Colon (tissue), 2 donors: ENCODE results near the gene GAB3.
"Not testable (repeated sequence)": the region's sequence is repeated elsewhere in the genome, so short reads cannot be mapped to it uniquely, and the experiment has no call there.

ENCODE experiments used
- FAIRE-seq: peaks from 2 replicates; lab custom pipeline; 2012; peaks lifted over from hg19 to GRCh38; lab: Jason Lieb, UNC
- donor health status: control.
- donor health status: control.

The GAB3 gene

DNA sequence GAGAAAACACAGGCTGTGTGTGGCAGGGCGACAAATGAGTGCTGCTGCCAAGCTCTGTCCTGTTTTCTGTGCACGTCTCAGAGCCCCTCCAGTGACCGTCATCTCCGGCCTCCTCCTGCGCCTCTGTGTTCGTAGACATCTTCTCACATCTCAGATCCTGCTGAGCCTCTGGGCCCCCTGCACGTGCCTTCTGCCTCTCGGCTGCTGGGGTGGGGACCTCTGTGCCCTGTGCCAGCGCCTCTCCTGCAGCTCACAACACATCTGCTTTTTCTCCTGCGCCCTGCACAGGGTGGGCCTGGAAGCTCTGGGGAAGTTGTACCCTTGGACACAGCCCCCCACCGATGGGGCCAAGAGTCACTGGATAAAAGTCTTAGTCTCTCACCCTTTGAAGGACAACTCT, 95.1 kb downstream of the GAB3 start:
- FAIRE-seq: no peak

- FAIRE-seq: no peak
Observed at GRCh38 chrX:154655346-154655745, 95.5 kb downstream of the GAB3 start.

DNA sequence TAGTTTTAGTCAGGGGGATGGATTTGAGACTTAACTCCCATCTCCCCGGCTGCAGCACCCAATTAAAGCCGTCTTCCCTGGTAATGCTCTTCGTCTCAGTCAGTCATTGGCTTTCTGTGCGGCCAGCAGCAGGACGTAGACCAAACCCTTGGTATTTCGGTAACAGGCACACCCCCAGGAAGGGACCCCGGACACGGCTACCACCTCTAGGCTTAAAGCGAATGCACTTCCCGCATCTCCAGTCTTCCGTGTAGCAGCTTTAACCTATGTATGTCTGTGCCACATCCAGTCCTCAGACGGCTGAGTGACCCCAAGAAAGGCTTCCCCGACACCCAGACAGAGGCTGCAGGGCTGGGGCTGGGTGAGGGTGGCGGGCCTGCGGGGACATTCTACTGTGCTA, 96.0 kb downstream of the GAB3 start:
- FAIRE-seq: no peak

- no peak for FAIRE-seq
Observed at GRCh38 chrX:154654372-154654771, 96.5 kb downstream of the GAB3 start.

DNA sequence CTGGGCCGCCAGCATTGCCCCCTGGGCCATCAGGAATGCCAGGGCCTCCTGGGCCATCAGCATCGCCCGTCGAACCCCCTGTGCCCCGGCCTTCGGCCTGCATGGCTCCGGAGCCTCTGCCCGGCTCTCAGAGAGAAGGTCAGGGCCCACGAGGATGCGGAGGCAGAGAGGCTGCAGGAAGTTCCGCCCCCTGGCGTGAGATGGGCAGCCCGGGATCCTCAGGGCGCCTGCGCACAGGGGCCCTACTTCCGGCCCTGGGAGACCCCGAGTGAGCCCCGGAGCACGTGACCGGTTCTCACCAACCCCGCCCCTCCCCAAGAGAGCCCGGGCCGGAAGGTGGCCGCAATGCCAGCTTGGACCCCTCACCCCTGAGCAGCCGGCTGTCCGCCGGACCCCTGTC, 97.5 kb downstream of the GAB3 start, which contains the start of gene CTAG2:
CTAG2 (minus strand) TSS at position 167 of the 400 bp plus-strand sequence; CDS start at position 103, 64 bp downstream.
- FAIRE-seq: not testable (repeated sequence)

DNA sequence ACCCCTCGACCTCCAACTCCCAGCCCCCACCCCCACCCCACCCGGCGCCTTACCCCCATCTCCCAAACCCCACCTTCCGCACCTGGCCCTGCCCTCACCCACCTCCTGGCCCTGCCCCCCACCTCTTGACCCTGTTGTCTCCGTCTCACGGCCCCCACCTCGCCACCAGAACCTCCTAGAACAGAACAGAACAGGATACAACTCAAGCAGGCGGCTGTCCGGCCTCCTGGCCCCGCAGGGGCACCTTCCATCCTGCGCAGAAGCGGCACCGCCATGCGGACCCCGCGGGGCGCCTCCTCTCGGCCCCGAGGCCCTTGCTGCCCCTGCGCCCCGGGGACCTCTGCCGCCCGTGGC, 97.9 kb downstream of the GAB3 start:
- no peak for FAIRE-seq

- no peak for FAIRE-seq
Observed at GRCh38 chrX:154652311-154653047, 98.4 kb downstream of the GAB3 start.

DNA sequence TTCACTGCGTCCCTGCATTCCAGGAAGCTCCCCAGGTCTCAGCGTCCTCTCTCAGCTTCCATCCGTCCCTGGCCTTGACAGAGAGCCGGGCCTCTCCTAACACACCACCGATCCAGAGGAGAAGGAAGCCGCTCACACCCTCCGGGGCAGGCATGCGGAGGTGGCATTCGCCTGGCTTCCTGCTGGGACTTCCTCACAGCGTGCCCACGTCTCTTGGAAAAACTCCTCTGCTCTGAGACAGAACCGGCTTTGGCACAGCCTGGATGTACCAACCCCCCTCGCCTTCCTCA, 100.7 kb downstream of the GAB3 start:
- FAIRE-seq: no peak

GRCh38 chrX:154649503-154650220, 101.2 kb downstream of the GAB3 start:
- FAIRE-seq: no peak

GRCh38 chrX:154648931-154649330, 101.9 kb downstream of the GAB3 start:
- FAIRE-seq: no peak

DNA sequence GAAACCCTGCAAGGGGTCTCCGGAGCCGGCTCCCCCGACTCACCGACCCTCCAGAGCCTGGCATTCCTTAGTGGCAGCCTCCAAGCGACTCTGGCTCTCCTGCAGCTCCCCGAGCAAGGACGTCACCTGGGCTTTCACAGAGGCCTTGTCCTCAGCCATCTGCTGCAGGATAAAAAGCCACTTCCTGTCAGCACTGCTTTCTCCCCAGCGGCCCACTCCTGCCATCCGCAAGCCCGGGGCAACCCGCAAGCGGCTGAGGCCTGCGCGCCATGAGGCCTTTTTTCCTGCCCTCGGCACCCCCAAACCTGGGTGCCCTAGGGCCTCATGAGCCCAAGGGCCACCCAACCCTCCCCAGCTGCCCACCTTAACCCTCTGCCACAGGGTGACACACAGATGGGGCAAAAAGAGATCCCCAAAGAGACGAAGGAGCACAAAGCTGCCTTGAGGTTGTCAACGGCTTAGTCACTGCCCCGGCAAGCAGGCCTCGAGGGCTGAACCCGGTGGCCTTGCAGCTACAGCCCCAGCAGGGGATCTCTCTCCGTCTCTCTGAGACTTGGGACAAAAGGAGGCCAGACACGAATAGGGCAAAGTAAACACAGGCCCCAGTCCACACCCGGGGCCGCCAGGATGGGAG, 105.0 kb downstream of the GAB3 start:
- not testable (repeated sequence) for FAIRE-seq

- not testable (repeated sequence) for FAIRE-seq
Observed at GRCh38 chrX:154643708-154644107, 107.2 kb downstream of the GAB3 start.

- FAIRE-seq: not testable (repeated sequence)
Observed at GRCh38 chrX:154641740-154642139, 109.1 kb downstream of the GAB3 start.

DNA sequence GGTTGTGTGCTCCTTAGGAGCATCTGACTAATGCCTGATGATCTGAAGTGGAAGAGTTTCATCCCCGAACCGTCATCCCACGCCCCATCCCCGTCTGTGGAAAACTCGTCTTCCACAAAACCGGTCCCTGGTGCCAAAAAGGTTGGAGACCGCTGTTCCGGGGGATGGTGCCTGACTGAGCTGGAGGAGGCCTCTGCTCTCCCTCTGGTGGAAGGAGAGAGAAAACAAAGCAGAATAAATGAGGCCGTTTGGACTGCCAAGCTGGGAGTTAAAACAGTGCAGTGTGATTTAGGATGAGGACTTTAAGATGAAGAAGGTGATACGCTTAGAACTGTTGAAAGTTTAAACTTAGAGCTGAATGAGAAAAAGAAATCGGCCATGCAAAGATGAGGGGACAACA, 117.2 kb downstream of the GAB3 start:
- FAIRE-seq: not testable (repeated sequence)

- FAIRE-seq: not testable (repeated sequence)
Observed at GRCh38 chrX:154630949-154631348, 119.9 kb downstream of the GAB3 start.

DNA sequence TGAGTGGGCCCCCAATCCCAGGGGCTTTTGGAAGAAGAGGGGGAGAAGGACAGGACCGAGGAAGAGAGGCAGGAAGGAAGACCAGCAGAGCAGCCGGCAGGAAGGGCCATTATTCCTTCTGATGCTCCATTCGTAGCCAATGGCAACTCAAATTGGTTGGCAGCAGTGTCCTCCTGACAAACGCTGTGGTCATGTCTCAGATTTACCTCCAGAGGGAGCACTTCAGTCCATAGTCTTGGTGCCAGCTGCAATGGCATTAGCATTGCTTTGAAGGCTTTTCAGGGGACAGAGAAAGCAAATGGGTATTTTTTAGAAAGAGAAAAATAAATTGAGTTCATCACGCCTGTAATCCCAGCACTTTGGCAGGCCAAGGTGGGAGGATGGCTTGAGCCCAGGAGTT, 121.9 kb downstream of the GAB3 start:
- not testable (repeated sequence) for FAIRE-seq
